SK-N-SH treated with all-trans-retinoic acid at 6 μM for 48 hours (cell line): ENCODE measurements around the gene RCBTB1.
A peak's percentile ranks its signal among the peaks of the same experiment; 100 is the strongest.

Experiments
- ATAC-seq: fragments of 200-7000 bp; cut with Tn5 transposase; 3 replicates; pipeline ENCODE4 v1.9.1; 2020; ENCODE audit warnings: mild to moderate bottlenecking, moderate library complexity
- ARNTL ChIP-seq: fragments of 450-650 bp; formaldehyde crosslinking; IDR thresholded peaks from 2 replicates; pipeline ENCODE4 v1.5.0; 2020; ENCODE audit warnings: low read depth, mild to moderate bottlenecking, moderate library complexity, borderline replicate concordance
- BACH2 ChIP-seq: fragments of 250-450 bp; sonication (Bioruptor Pico); IDR thresholded peaks from 2 replicates; pipeline ENCODE4 v1.9.0; 2021; ENCODE audit warnings: mild to moderate bottlenecking, borderline replicate concordance
- CSDC2 ChIP-seq: fragments of 250-450 bp; sonication (Bioruptor Pico); IDR thresholded peaks from 2 replicates; pipeline ENCODE4 v1.5.0; 2020; ENCODE audit warnings: mild to moderate bottlenecking, moderate library complexity
- GLIS3 ChIP-seq: fragments of 250-450 bp; sonication (Bioruptor Pico); IDR thresholded peaks from 2 replicates; pipeline ENCODE4 v1.5.0; 2020; ENCODE audit warnings: mild to moderate bottlenecking, moderate library complexity
- PPARA ChIP-seq: fragments of 250-450 bp; sonication (Bioruptor Pico); IDR thresholded peaks from 2 replicates; pipeline ENCODE4 v1.5.0; 2020; ENCODE audit warnings: mild to moderate bottlenecking, borderline replicate concordance
- RARB ChIP-seq: fragments of 250-450 bp; sonication (Bioruptor Pico); IDR thresholded peaks from 2 replicates; pipeline ENCODE4 v1.8.0; 2021; ENCODE audit warnings: mild to moderate bottlenecking, moderate library complexity
- TCF4 ChIP-seq: fragments of 250-450 bp; sonication (Bioruptor Pico); IDR thresholded peaks from 2 replicates; pipeline ENCODE4 v1.8.0; 2021; ENCODE audit warnings: mild to moderate bottlenecking, moderate library complexity, borderline replicate concordance
- ZC3H10 ChIP-seq: fragments of 250-450 bp; sonication (Bioruptor Pico); IDR thresholded peaks from 2 replicates; pipeline ENCODE4 v1.5.1; 2021; ENCODE audit warnings: mild to moderate bottlenecking, moderate library complexity
- ZNF8 ChIP-seq: fragments of 450-650 bp; formaldehyde crosslinking; IDR thresholded peaks from 2 replicates; pipeline ENCODE4 v1.5.0; 2020; ENCODE audit warnings: mild to moderate bottlenecking, moderate library complexity
- TF ChIP-seq, protein P1 (sequence below): fragments of 250-450 bp; sonication (Bioruptor Pico); IDR thresholded peaks from 2 replicates; pipeline ENCODE4 v1.5.0; 2020; ENCODE audit warnings: mild to moderate bottlenecking, moderate library complexity
- TF ChIP-seq, protein P2 (sequence below): fragments of 250-450 bp; sonication (Bioruptor Pico); IDR thresholded peaks from 2 replicates; pipeline ENCODE4 v1.8.0; 2020; ENCODE audit warnings: mild to moderate bottlenecking, moderate library complexity, borderline replicate concordance
- TF ChIP-seq, protein P3 (sequence below): fragments of 250-450 bp; sonication (Bioruptor Pico); IDR thresholded peaks from 2 replicates; pipeline ENCODE4 v1.8.0; 2021; ENCODE audit warnings: low read depth, mild to moderate bottlenecking, moderate library complexity, borderline replicate concordance
- TF ChIP-seq, protein P4 (sequence below): fragments of 250-450 bp; sonication (Bioruptor Pico); IDR thresholded peaks from 2 replicates; pipeline ENCODE4 v1.5.1; 2020; ENCODE audit warnings: low read depth, mild to moderate bottlenecking, moderate library complexity
- TF ChIP-seq, protein P5 (sequence below): fragments of 250-450 bp; sonication (Bioruptor Pico); IDR thresholded peaks from 2 replicates; pipeline ENCODE4 v1.5.1; 2021; ENCODE audit warnings: mild to moderate bottlenecking, moderate library complexity

Gene RCBTB1

DNA sequence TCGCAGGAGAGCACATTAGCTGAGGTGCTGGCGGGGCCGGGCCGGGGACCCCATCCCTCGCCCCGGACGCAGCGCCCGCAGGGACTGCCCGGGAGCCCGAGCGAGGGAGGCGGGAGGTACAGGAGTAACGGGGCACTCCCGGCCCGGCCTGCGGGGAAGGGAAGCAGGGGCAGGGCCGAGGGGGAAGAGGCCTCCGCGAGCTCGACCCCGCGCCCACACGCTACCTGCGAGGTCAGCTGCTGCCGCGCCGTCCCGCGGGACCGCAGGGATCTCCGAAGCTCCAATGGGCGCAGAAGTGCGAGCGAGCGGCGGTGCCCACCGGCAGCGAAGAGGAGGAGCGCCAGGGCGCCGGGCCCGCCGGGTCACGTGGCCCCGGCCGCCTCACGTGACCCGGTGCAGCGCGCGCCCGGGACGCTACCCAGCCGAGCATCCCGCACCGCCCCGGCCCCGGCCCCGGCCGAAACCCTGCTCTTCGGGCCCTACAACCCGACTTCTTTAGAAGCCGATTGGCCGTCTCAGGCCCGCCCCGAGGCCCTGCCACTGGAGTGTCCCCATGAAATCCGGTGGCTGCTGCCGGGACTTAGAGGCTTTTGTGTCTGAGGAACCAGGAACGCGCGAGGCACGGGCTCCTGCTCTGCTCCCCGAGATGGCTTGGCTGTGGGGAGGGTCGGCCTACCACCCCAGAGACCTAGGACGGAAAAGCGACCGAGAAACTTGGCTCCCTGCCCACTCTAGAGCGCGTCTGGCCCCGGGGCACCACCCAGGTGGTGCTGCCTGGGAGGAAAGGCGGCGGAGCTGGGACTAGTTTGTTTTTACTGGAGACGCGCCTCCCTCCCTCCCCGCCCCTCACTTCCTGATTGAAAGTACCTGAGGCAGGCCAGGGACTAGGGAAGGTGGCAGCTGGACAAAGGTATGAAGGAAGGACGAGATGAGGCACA is at the start of gene RCBTB1:
TSS of gene RCBTB1 (minus strand) at position 339 of the 938 bp plus-strand sequence. CDS start 18,279 bp downstream, outside the sequence.
- peak; percentile 97 for ATAC-seq
- no peak for TF ChIP-seq TCF4 (CRISPR knock-in tag)
- no peak for TF ChIP-seq ZC3H10
- TF ChIP-seq ZNF8: no peak
- TF ChIP-seq, protein P1, sequence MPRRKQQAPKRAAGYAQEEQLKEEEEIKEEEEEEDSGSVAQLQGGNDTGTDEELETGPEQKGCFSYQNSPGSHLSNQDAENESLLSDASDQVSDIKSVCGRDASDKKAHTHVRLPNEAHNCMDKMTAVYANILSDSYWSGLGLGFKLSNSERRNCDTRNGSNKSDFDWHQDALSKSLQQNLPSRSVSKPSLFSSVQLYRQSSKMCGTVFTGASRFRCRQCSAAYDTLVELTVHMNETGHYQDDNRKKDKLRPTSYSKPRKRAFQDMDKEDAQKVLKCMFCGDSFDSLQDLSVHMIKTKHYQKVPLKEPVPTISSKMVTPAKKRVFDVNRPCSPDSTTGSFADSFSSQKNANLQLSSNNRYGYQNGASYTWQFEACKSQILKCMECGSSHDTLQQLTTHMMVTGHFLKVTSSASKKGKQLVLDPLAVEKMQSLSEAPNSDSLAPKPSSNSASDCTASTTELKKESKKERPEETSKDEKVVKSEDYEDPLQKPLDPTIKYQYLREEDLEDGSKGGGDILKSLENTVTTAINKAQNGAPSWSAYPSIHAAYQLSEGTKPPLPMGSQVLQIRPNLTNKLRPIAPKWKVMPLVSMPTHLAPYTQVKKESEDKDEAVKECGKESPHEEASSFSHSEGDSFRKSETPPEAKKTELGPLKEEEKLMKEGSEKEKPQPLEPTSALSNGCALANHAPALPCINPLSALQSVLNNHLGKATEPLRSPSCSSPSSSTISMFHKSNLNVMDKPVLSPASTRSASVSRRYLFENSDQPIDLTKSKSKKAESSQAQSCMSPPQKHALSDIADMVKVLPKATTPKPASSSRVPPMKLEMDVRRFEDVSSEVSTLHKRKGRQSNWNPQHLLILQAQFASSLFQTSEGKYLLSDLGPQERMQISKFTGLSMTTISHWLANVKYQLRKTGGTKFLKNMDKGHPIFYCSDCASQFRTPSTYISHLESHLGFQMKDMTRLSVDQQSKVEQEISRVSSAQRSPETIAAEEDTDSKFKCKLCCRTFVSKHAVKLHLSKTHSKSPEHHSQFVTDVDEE: 0 out of 2 replicates have a peak, but pooled peaks have one; percentile 18

DNA sequence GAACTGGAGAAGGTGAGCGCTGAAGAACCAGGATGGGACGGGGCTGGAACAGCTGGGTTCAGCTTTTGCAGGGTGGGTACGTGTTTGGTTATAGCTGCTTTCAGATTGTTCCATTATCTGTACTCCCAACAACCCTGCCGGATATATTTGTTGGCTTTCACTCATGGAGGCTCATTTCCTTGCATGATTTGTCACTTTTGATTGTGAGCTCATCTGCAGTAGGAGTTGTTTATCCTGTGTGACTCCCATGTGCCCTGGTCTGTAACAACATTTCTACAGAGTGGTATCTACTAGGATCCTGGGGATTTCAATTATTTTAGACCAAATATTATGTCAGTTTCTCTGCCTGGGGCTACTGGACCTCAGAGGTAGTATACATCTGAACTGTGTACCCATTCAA is 48.4 kb upstream of the RCBTB1 start:
- no peak for TF ChIP-seq CSDC2 (CRISPR knock-in tag)
- TF ChIP-seq, protein P2, sequence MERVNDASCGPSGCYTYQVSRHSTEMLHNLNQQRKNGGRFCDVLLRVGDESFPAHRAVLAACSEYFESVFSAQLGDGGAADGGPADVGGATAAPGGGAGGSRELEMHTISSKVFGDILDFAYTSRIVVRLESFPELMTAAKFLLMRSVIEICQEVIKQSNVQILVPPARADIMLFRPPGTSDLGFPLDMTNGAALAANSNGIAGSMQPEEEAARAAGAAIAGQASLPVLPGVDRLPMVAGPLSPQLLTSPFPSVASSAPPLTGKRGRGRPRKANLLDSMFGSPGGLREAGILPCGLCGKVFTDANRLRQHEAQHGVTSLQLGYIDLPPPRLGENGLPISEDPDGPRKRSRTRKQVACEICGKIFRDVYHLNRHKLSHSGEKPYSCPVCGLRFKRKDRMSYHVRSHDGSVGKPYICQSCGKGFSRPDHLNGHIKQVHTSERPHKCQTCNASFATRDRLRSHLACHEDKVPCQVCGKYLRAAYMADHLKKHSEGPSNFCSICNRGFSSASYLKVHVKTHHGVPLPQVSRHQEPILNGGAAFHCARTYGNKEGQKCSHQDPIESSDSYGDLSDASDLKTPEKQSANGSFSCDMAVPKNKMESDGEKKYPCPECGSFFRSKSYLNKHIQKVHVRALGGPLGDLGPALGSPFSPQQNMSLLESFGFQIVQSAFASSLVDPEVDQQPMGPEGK (CRISPR knock-in tag): no peak
- no peak for TF ChIP-seq GLIS3 (CRISPR knock-in tag)
- TF ChIP-seq, protein P3, sequence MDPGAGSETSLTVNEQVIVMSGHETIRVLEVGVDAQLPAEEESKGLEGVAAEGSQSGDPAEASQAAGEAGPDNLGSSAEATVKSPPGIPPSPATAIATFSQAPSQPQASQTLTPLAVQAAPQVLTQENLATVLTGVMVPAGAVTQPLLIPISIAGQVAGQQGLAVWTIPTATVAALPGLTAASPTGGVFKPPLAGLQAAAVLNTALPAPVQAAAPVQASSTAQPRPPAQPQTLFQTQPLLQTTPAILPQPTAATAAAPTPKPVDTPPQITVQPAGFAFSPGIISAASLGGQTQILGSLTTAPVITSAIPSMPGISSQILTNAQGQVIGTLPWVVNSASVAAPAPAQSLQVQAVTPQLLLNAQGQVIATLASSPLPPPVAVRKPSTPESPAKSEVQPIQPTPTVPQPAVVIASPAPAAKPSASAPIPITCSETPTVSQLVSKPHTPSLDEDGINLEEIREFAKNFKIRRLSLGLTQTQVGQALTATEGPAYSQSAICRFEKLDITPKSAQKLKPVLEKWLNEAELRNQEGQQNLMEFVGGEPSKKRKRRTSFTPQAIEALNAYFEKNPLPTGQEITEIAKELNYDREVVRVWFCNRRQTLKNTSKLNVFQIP: no peak
- no peak for TF ChIP-seq PPARA (CRISPR knock-in tag)
- TF ChIP-seq ARNTL (CRISPR knock-in tag): no peak
- TF ChIP-seq, protein P4, sequence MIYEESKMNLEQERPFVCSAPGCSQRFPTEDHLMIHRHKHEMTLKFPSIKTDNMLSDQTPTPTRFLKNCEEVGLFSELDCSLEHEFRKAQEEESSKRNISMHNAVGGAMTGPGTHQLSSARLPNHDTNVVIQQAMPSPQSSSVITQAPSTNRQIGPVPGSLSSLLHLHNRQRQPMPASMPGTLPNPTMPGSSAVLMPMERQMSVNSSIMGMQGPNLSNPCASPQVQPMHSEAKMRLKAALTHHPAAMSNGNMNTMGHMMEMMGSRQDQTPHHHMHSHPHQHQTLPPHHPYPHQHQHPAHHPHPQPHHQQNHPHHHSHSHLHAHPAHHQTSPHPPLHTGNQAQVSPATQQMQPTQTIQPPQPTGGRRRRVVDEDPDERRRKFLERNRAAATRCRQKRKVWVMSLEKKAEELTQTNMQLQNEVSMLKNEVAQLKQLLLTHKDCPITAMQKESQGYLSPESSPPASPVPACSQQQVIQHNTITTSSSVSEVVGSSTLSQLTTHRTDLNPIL (CRISPR knock-in tag): no peak
- no peak for TF ChIP-seq TCF4 (CRISPR knock-in tag)
- no peak for TF ChIP-seq ZNF8
- no peak for TF ChIP-seq BACH2 (CRISPR knock-in tag)
- TF ChIP-seq, protein P1: no peak
- no peak for TF ChIP-seq RARB
- TF ChIP-seq, protein P5, sequence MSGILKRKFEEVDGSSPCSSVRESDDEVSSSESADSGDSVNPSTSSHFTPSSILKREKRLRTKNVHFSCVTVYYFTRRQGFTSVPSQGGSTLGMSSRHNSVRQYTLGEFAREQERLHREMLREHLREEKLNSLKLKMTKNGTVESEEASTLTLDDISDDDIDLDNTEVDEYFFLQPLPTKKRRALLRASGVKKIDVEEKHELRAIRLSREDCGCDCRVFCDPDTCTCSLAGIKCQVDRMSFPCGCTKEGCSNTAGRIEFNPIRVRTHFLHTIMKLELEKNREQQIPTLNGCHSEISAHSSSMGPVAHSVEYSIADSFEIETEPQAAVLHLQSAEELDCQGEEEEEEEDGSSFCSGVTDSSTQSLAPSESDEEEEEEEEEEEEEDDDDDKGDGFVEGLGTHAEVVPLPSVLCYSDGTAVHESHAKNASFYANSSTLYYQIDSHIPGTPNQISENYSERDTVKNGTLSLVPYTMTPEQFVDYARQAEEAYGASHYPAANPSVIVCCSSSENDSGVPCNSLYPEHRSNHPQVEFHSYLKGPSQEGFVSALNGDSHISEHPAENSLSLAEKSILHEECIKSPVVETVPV (CRISPR knock-in tag): no peak
- ATAC-seq: no peak

DNA sequence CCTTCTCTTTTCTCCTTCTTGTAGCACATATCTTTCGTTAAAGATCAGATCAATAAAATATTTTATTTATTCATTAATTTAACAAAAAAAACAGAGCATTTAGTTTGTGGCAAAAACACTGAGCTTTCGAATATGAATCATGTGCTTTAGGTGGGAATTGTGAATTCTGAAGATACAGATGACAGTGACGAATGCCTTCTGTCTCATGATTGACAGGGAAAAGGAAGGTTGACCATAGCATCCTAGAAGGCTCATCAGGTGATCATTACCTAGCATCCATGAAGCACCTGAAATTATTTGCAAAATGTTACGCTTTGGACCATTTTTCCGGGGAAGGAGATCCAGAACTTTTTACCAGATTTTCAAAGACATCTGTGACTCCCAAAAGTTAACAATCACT is 46.8 kb upstream of the RCBTB1 start:
- ATAC-seq: no peak
- no peak for TF ChIP-seq ARNTL (CRISPR knock-in tag)
